Stimulated activated CD4-positive, alpha-beta T cell treated with anti-CD3 and anti-CD28 coated beads, TNF-alpha, amount 100 ng/mL, for 48 hours (primary cell): ENCODE data around the gene DESI1.
"Not testable (repeated sequence)": the region's sequence is repeated elsewhere in the genome, so short reads cannot be mapped to it uniquely, and the experiment has no call there.

Source experiments
- DNase-seq, 3 donors: peaks; one replicate each; pipeline ENCODE4 v3.0.0-alpha.2; 2020; ENCODE audit warnings: low read depth in 3 of 3

DESI1 gene

DNA sequence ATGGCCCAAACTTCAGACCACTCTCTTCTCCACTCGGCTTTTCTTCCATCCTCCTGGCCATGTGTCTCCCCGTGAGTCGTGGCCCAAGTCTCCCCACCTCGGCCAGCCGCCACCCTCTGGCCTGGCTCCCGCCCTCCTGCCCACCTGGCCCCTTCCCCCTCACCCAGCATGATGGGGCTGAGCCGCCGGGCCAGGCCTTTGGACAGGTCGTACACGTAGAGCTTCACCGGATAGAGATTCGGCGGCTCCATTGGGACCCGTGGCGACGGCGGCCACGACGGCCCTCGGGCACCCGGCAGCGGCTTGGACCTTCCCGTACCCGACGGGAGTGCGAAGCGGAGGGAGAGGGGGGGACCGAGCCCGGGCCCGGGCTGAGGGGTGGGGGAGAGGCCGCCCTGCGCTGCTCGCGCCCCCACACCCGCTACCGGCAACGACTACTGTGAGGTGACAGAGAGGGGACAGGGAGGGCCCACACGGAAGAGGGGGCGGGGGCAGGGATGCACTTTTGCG lies at the start of gene DESI1:
Gene DESI1 (minus strand): TSS at position 455 of the 510 bp plus-strand sequence. CDS start 204 bp downstream, at position 251.
- no peak for DNase-seq

DNA sequence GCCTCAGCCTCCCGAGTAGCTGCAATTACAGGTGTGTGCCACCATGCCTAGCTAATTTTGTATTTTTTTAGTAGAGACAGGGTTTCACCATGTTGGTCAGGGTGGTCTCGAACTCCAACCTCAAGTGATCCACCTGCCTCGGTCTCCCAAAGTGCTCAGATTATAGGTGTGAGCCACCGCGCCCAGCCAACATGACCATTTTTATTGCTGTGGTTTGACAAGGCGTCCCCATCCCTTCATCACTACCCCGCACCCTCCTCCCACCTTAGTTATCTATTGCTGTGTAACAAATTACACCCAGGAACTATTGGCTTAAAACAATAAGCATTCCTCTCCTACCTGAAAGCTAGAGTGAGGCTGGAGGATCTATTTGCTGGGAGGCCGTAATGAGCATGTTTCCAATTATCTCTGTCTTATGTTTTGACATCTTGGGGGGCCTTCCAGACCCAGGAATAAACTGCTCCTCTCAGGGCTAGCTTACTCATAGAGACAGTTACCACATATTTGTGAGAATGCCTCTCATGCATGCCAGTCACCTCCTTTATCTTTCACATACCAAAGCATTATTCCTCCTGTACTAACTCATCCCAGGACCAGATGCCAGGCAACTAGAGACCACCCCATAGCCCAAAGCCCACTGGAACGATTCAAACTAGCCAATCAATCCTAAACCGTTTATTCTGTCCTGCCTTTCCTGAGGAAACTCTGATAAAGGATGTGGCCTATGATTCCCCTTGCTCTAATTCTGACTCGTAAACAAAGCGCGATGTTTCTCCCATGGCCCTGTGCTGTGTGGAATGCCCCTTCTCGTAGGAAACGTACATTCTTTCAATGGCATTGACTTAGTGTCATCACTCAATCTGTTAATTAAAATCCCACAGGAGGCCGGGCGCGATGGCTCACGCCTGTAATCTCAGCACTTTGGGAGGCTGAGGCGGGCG lies 48.4 kb upstream of the DESI1 start:
- no peak for DNase-seq

DNA sequence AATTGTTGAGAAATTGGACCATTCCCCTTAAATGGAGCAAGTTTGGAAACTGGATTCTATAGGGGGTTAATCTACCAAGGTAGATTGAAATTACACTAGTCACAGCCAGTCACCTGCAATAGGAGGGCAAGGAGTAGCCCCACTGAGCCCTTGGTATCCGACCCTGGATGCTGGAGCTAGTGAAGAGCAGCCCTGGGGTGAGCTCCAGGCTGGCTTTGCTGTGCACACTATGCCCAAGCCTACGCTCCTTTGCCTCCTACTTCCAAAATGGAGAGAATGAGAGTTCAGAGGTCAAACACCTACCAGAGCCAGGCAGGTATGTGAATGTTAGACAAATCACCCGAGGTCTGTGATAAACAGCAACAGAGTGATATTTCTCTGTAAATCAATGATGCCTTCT lies 44.1 kb upstream of the DESI1 start:
- no peak for DNase-seq

DNA sequence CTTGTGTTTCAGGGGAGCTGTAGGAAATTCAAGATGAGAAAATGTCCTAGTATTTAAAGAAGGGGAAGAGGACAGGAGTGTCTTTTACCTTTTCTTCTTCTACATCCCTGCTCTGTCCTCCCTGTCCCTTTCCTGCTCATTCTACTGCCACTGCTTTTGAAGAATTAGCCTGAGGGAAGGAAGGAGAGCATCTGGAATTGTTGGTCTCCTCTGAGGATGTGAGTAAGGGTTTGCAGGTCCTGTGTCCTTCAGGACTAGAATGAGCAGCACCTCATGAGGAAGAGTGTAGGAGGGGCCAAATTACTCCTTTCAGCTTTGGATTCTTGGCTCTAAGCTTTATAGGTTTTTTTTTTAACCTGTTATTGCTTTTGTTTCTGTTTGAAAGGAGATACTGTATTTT lies 43.6 kb upstream of the DESI1 start:
- DNase-seq = no peak

DNA sequence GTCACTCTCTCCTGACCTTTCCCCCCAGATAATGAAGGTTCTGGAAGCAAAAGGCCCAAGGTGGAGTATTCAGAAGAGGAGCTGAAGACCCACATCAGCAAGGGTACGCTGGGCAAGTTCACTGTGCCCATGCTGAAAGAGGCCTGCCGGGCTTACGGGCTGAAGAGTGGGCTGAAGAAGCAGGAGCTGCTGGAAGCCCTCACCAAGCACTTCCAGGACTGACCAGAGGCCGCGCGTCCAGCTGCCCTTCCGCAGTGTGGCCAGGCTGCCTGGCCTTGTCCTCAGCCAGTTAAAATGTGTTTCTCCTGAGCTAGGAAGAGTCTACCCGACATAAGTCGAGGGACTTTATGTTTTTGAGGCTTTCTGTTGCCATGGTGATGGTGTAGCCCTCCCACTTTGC lies 42.8 kb upstream of the DESI1 start:
- DNase-seq = not testable (repeated sequence)

DNA sequence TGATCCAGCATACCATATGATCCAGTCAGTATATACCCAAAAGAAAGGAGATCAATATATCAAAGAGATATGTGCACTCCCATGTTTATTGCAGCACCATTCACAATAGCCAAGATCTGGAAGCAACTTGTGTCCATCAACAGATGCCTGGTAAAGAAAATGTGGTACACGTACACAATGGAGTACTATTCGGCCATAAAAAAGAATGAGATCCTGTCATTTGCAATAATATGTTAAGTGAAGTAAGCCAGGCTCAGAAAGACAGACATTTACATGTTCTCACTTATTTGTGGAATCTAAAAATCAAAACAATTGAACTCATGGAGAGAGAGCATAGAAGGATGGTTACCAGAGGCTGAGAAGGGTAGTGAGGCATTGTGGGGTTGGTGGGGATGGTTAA lies 40.9 kb upstream of the DESI1 start:
- DNase-seq = no peak

DNA sequence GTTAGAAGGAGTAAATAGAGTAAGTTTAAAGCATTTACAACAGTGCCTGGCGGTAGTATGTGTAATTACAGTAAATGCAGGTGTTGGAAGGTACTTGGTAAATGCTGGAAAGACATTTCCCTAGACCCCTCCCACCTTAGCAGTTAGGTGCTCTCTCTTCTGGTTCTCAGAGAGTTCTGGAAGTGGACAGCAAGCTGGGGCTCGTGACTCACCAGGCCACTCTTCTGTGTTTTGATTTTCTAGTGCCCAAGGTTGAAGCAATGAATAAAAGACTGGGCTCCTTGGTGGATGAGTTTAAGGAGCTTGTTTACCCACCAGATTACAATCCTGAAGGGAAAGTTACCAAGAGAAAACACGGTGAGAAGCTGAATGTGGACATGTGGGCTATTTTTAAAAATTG lies 40.2 kb upstream of the DESI1 start:
- DNase-seq = no peak

DNA sequence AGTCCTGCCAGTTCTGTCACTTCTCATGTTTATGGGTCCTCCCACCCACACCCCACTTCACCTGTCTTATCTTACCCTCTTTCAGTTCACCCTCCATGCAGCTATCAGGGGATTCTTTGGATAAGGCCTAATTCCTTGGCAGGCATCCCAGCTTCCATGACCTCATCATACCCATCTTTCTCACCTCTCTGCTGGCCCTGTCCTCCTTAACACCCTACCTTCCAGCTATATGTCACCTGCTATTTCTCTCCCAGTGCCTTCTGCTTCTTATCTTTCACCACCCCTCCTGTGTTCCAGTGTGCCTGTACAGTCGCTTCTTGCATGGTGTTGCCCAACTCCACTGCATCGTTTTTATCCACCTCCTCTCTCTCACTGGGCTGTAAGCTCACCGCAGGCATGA lies 39.6 kb upstream of the DESI1 start:
- DNase-seq = no peak

DNA sequence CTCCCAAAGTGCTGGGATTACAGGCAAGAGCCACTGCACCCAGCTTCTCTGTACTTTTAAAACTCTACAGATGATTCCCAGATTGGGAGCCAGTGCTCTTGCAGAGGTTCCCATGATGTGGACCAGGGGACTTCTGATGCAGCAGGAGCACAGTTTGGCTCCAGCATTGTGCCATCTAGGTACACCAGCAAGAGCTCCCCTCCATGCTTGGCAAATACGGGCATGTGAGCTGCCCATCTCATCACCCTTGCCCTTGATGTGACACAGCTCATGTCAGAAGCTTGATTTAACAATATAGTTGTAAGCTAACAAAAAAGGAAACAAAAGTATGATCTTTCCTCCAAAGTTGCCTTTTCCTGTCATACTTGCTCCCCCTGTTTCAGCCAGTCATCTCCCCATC lies 39.1 kb upstream of the DESI1 start:
- DNase-seq = no peak

DNA sequence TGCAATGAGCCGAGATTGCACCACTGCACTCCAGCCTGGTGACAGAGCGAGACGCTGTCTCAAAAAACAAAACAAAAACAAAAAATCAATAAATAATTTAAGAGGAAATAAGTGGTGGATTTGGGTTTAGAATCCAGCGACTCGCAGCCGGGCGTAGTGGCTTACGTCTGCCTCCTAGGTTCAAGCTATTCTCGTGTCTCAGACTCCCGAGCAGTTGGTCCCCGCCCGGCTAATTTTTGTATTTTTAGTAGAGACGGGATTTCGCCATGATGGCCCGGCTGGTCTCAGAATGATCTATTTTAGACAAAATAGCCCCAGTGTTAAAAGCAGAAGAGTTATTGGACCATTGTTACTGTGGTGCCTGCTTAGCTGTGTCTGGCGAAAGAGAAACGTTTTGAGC lies 38.0 kb upstream of the DESI1 start:
- DNase-seq = no peak

DNA sequence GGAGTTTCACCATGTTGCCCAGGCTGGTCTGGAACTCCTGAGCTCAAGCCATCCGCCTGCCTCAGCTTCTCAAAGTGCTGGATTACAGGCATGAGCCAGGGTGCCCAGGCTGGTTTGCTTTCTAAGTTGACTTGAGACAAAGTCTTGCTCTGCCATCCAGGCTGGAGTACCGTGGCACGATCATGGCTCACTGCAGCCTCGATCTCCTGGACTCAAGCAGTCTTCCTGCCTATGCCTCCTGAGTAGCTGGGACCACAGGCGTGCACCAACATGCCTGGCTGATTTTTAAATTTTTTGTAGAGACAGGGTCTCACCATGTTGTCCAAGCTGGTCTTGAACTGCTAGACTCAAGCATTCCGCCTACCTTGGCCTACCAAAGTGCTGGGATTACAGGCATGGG lies 36.9 kb upstream of the DESI1 start:
- DNase-seq = no peak

DNA sequence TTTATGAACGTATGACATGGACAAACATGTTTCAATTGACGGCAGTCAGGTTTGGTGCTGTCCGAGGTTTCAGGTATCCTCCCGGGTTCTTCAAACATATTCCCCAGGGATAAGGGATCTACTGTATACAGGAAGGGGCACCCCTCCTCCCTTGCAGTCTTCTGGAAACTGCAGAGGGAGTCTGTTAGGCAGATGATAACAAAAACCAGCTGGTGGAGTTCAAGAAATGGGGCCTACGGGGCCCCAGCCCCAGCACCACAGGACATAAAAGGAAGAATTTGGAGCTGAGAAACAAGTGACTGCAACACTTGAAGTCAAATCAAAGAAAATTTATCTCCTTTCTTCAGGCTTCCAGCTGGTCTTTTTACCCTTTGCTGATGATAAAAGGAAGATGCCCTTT lies 35.7 kb upstream of the DESI1 start:
- no peak for DNase-seq

DNA sequence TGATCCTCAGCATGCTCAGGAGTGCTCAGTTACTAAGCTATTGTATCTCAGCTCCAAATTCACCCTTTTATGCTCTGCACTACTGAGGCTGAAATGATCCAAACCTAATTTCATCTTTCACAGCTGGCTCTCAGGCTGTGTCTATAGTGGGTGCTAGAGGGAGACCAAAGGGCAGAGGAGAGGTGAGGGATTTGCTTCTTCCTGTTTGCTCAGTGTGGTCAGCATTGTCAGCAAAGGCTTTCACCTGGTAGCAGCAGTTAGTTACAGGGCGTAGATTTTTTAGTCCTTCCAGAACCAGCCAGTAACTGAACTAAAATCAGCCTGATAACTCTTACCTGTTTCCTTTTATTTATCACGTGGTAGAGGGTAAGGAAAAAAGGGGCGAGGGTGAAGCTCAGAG lies 33.5 kb upstream of the DESI1 start:
- DNase-seq = no peak

DNA sequence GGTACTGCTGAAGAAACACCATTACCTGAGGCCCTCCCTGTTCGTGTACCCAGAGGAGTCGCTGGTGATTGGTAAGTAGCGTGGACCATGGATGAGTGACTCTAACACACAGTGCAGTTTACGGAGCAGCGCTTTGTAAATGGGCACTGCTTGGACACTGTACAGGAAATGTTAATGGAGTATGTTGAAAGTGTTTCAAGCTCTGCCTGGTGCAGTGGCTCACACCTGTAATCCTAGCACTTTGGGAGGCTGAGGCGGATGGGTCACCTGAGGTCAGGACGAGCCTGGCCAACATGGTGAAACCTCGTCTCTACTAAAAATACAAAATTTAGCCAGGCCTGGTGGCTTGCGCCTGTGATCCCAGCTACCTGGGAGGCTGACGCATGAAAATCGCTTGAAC lies 30.0 kb upstream of the DESI1 start:
- DNase-seq = no peak

DNA sequence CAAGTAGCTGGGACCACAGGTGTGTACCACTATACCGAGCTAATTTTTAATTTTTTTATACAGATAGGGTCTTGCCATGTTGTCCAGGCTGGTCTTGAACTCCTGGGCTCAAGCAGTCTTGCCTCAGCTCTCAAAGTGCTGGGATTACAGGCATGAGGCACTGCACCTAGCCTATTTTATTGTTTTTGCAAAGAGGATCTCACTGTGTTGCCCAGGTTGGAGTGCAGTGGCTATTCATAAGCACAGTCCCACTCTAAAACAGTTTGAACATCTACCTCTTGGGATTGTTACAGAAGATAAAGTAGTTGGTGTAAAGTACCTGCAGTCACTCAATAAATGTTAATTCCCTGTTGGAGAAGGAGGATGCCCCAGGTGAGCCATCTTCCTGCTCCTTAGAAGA lies 29.4 kb upstream of the DESI1 start:
- DNase-seq = no peak

DNA sequence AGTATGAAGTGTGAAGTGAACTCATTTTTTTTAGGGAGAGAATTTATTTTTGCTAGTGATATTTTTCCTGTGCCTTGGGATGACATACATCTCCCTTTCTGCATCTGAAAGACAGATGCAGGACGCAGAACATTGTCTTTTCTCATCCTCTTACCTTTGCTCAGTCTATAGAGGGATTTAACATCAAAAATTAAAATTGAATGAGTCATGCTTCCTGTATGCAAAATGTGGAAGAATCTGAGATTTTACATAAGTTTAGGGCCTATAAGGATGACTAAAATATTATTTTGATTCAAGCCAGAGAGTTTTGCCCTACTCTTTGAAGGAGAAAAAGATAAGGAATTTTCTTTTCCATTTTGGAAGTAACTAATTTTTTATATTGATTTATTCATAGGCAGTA lies 27.6 kb upstream of the DESI1 start:
- no peak for DNase-seq

DNA sequence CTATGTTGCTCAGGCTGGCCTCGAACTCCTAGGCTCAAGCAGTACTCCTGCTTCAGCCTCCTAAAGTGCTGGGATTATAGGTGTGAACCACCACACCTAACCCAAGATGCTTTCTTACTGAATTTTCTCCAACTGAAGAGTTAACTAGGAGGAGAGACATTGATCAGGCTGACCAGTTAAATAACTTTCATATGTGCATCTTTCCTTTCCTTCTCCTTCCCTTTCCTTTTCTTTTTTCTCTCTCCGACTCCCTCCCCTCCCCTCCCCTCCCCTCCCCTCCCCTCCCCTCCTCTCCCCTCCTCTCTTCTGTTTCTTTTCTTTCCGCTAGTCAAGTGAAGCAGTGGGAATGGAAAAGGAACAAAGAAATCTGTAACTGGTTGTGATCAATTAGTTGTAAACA lies 26.9 kb upstream of the DESI1 start:
- DNase-seq = no peak

DNA sequence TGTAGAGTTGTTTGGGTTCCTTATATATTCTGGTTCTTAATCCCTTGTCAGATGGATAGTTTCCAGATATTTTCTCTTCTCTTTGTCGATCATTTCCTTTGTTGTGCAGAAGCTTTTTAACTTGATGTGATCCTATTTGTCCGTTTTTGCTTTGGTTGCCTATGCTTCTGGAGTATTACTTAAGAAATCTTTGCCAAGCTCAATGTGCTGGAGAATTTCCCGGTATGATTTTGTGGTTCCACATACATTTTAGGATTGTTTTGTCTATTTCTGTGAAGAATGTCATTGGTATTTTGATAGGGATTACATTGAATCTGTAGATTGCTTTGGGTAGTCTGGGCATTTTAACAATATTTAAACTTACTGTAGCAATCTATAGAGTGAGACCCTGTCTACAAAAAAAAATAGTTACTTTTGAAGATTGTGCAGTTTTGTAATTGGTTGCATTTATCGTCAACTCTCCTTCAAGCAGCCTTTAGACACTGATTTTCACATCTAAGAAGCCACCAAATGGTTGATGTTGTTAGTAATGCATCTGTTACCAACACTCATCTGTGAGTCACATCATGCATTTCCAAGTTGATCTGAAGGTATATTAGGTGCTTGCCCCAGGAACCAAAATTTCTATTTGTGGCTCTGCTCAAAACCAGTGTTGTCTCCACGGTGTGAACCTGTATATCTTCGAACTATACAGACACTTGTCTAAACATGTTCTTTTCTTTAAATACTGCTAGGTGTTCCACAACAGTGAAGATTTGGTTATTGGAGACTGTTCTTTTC lies 21.7 kb upstream of the DESI1 start:
- DNase-seq = no peak

DNA sequence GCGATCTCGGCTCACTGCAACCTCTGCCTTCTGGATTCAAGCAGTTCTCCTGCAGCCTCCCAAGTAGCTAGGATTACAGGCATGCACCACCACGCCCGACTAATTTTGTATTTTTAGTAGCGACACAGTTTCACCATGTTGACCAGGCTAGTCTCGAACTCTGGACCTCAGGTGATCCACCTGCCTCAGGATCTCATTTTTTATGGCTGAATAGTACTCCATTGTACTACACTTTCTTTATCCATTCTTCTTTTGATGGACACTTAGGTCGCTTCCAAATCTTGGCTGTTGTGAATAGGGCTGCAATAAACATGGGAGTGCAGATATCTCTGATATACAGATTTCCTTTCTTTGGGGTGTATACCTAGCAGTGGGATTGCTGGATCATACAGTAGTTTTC lies 21.0 kb upstream of the DESI1 start:
- DNase-seq = no peak

DNA sequence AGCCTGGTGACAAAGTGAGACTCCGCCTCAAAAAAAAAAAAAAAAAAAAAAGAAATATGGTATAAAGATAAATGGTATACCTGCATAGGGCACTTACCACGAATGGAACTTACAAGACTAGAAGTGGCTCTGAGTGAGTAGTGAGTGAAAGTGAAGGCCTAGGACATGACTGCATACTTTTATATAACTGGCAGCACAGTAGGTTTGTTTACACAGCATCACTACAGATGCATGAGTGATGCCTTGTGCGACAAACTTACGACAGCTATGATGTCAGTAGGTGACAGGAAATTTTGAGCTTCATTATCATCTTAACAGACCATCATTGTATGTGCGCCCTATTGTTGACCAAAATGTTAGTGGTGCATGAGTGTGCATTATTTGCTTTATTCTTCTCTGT lies 17.9 kb upstream of the DESI1 start:
- DNase-seq = no peak

DNA sequence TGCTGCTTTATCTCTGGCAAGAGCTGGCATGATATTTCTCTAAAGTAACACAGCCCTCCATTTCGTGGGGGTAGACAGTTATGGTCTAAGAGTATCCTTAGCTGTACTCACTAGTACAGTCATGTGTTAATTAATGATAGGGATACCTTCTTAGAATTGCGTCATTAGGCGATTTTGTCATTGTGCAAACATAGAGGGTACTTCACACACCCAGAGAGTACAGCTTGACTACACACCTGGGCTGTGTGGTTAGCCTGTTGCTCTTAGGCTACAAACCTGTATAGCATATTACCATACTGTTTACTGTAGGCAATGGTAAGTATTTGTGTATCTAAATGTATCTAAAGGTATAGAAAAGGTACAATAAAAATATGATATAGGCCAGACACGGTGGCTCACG lies 17.3 kb upstream of the DESI1 start:
- DNase-seq = no peak

DNA sequence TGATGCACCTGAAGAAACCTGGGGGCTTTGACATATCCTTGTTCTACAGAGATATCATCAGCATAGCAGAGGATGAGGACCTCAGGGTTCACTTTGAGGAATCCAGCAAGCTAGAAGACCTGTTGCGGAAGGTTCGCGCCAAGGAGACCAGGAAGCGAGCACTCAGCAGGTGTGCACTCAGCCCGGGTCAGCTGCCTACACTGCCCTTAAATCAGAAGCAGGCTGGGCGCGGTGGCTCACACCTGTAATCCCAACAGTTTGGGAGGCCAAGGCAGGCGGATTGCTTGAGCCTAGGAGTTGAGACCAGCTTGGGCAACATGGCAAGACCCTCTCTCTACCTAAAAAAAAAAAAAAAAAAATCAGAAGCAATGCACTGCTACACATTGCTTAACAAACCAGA lies 16.8 kb upstream of the DESI1 start:
- not testable (repeated sequence) for DNase-seq

DNA sequence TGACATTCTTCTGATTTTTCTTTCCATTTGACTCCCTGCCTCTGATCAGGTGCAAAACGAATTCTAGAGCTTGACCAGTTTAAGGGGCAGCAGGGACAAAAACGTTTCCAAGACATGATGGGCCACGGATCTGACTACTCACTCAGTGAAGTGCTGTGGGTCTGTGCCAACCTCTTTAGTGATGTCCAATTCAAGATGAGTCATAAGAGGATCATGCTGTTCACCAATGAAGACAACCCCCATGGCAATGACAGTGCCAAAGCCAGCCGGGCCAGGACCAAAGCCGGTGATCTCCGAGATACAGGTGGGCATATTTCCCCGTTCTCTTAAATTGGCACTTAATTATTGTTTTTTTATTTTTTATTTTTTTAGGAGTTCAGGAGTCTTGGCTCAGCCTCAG lies 15.6 kb upstream of the DESI1 start:
- no peak for DNase-seq
